HCT116 (cell line): Measurements from ENCODE around the gene C2orf78. TPM values are rescaled to one million over a fixed set of nuclear protein-coding genes. Genes with fewer than 3 reads are reported as not detected.

Experiments
- ATAC-seq: fragments of 200-7000 bp; cut with Tn5 transposase; 2 replicates; pipeline ENCODE4 v1.9.1; 2020; ENCODE audit warnings: mild to moderate bottlenecking, moderate library complexity
- BruUV-seq: library from RNA; stranded (reverse); fragments of 400-500 nt; replicated peaks from 2 replicates; lab custom pipeline; 2021; lab: Mats Ljungman, UMichigan
- CTCF ChIA-PET: fragments of 300-600 bp; sonication (Branson Sonifier 250); formaldehyde crosslinking; loops from one replicate; lab custom pipeline; 2021; ENCODE audit warnings: antibody characterized with exemption; lab: Charles Lee
- POLR2A ChIA-PET: fragments of 300-600, 350-600 bp; sonication (Branson Sonifier 250); formaldehyde crosslinking; loops from one replicate; lab custom pipeline; 2021; ENCODE audit warnings: antibody characterized with exemption; lab: Charles Lee
- RAD21 ChIA-PET, 2 experiments: fragments of 300-600 bp; sonication (Branson Sonifier 250); formaldehyde crosslinking; loops; one replicate each; lab custom pipeline; 2023; ENCODE audit warnings: low total read pairs in 2 of 2; ENCODE audit not compliant: uncharacterized antibody in 2 of 2, unreplicated experiment in 2 of 2, low non-redundant PET in 1 of 2; lab: Charles Lee
- DNase-seq: peaks from one replicate; pipeline ENCODE4 v3.0.0-alpha.2; 2010; ENCODE audit warnings: low read depth, low spot score
- H2AFZ ChIP-seq: fragments of 200-600 bp; shearing (Covaris generic), sonication (generic); 2 replicates; pipeline ENCODE4 v1.6.1; 2017; ENCODE audit warnings: low read depth, mixed run types, mixed read lengths, antibody characterized with exemption, low read length; ENCODE audit not compliant: poor library complexity, severe bottlenecking
- H3K27ac ChIP-seq: 2 replicates; pipeline ENCODE4 v1.5.1; 2012; ENCODE audit warnings: low read depth, low read length
- H3K27me3 ChIP-seq: fragments of 200-600 bp; sonication (generic); 2 replicates; pipeline ENCODE4 v1.6.1; 2016; ENCODE audit warnings: mixed run types, low read length, mixed read lengths; ENCODE audit not compliant: insufficient read depth
- H3K36me3 ChIP-seq, 2 experiments: fragments of 200-500 bp in 1 of 2; fragments of 200-600 bp in 1 of 2; sonication (Bioruptor generic) in 1 of 2; sonication (generic) in 1 of 2; 2 replicates each; pipeline versions ENCODE4 v1.5.1 to v1.6.1; 2014 to 2016; ENCODE audit warnings: low read length in 2 of 2, inconsistent platforms in 1 of 2, mixed read lengths in 1 of 2, mixed run types in 1 of 2; ENCODE audit not compliant: insufficient read depth in 2 of 2, control insufficient read depth in 1 of 2
- H3K4me1 ChIP-seq, 2 experiments: fragments of 200-600 bp in 1 of 2; sonication (generic) in 1 of 2; 2 replicates each; pipeline versions ENCODE4 v1.5.1 to v1.6.1; 2012 to 2017; ENCODE audit warnings: low read length in 2 of 2, inconsistent platforms in 1 of 2, mild to moderate bottlenecking in 1 of 2, mixed read lengths in 1 of 2, mixed run types in 1 of 2, moderate library complexity in 1 of 2; ENCODE audit not compliant: insufficient read depth in 2 of 2, control insufficient read depth in 1 of 2
- H3K4me2 ChIP-seq: fragments of 200-600 bp; sonication (generic); 2 replicates; pipeline ENCODE4 v1.6.1; 2017; ENCODE audit warnings: mixed run types, low read length, mixed read lengths
- H3K4me3 ChIP-seq, 2 experiments: fragments of 200-600 bp in 1 of 2; sonication (generic) in 1 of 2; replicated peaks in 1 of 2; 2 replicates each; pipeline ENCODE4 v1.5.1; 2011 to 2016; ENCODE audit warnings: low read length in 2 of 2, control low read depth in 1 of 2, low read depth in 1 of 2, mild to moderate bottlenecking in 1 of 2, mixed read lengths in 1 of 2, mixed run types in 1 of 2
- H3K79me2 ChIP-seq: fragments of 200-600 bp; sonication (generic); 2 replicates; pipeline ENCODE4 v1.6.1; 2017; ENCODE audit warnings: mild to moderate bottlenecking, mixed run types, low read length, moderate library complexity, mixed read lengths; ENCODE audit not compliant: insufficient read depth
- H3K9ac ChIP-seq: fragments of 200-600 bp; sonication (generic); 2 replicates; pipeline ENCODE4 v1.6.1; 2016; ENCODE audit warnings: low read length, mixed read lengths
- H3K9me2 ChIP-seq: fragments of 200-600 bp; sonication (generic), shearing (Covaris generic); 2 replicates; pipeline ENCODE4 v1.6.1; 2017; ENCODE audit warnings: mixed run types, mild to moderate bottlenecking, moderate library complexity; ENCODE audit not compliant: insufficient read depth
- H3K9me3 ChIP-seq, 2 experiments: fragments of 200-500 bp in 1 of 2; fragments of 200-600 bp in 1 of 2; sonication (Bioruptor generic) in 1 of 2; sonication (generic) in 1 of 2; 2 replicates each; pipeline ENCODE4 v1.6.1; 2014 to 2017; ENCODE audit warnings: low read length in 2 of 2, mixed read lengths in 2 of 2, inconsistent platforms in 1 of 2, low read depth in 1 of 2, mild to moderate bottlenecking in 1 of 2, mixed run types in 1 of 2, moderate library complexity in 1 of 2; ENCODE audit not compliant: control insufficient read depth in 1 of 2, insufficient read depth in 1 of 2
- H4K20me1 ChIP-seq: fragments of 200-600 bp; sonication (generic), shearing (Covaris generic); 2 replicates; pipeline ENCODE4 v1.6.1; 2017; ENCODE audit warnings: mixed run types, mild to moderate bottlenecking, moderate library complexity; ENCODE audit not compliant: insufficient read depth
- CEBPB ChIP-seq: IDR thresholded peaks from 2 replicates; pipeline ENCODE4 v1.6.1; 2012; ENCODE audit warnings: low read depth
- CTCF ChIP-seq, 3 experiments: fragments of 200-600 bp in 1 of 3; sonication (generic) in 1 of 3; IDR thresholded peaks in 2 of 3; conservative IDR thresholded peaks in 1 of 3; 2 replicates each; pipeline ENCODE4 v1.5.1; 2012 to 2017; ENCODE audit warnings: low read depth in 2 of 3, low read length in 2 of 3, antibody characterized with exemption in 1 of 3, borderline replicate concordance in 1 of 3, control low read depth in 1 of 3, mild to moderate bottlenecking in 1 of 3, mixed read lengths in 1 of 3, mixed run types in 1 of 3, moderate library complexity in 1 of 3; ENCODE audit not compliant: insufficient read depth in 1 of 3
- ELF1 ChIP-seq: IDR thresholded peaks from 2 replicates; pipeline ENCODE4 v1.6.1; 2012; ENCODE audit warnings: low read depth, borderline replicate concordance
- EZH2 ChIP-seq: fragments of 200-600 bp; sonication (generic); IDR thresholded peaks from 2 replicates; pipeline ENCODE4 v1.6.1; 2017; ENCODE audit warnings: antibody characterized with exemption, mixed run types
- MAX ChIP-seq: IDR thresholded peaks from 2 replicates; pipeline ENCODE4 v1.6.1; 2012
- RAD21 ChIP-seq: IDR thresholded peaks from 2 replicates; pipeline ENCODE4 v1.6.1; 2012; ENCODE audit warnings: low read depth, mild to moderate bottlenecking
- ZBTB33 ChIP-seq: IDR thresholded peaks from 2 replicates; pipeline ENCODE4 v1.6.1; 2011; ENCODE audit warnings: mild to moderate bottlenecking, low read length, moderate library complexity; ENCODE audit not compliant: insufficient replicate concordance; ENCODE audit errors: extremely low read depth
- intact Hi-C: fragments of 100-400 bp; cut with micrococcal nuclease; formaldehyde crosslinking; loops from 2 replicates; pipeline ENCODE4 v1.10.0; 2022
- total RNA-seq: library from RNA; stranded (reverse); gene quantifications from one replicate; pipeline ENCODE4 v1.2.1, GENCODE V29; 2021; ENCODE audit not compliant: unreplicated experiment

C2orf78 gene
- total RNA-seq, 1 experiment from 2014 or later: 1.5 TPM

DNA sequence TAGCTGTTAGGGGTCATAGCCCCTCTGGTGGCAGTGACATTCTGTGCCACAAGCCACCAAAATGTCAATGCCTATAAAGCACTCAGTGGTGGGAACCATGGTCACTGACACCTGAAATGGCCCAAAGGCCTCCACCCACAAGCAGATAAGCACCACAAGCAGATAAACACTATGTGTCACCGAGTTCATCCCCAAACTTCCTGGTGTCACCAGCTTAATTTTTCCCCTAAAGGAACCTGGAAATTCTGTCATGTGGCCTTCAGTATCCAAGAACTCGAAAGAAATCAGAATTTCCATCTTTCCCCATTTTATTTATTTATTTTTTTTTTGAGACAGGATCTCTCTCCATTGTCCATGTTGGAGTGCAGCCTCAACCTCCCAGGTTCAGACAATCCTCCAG lies 43.2 kb upstream of the C2orf78 start:
- POLR2A ChIA-PET: no interaction called here
- Histone ChIP-seq H2AFZ (no peak overlapping the region), H4K20me1 (no peaks in the 10 kb centered on the region), H3K9me3 (no peaks in the 10 kb centered on the region), H3K27me3 (no peaks in the 10 kb centered on the region), H3K4me3 (no peak overlapping the region)
- TF ChIP-seq MAX (no peak), EZH2 (no peak), CTCF (IDR thresholded peaks at IDR 0.05 in 2 of 3, conservative IDR thresholded peaks at IDR 0.05 in 1 of 3; ENCODE audit: borderline replicate concordance in 1 of 3, insufficient read depth in 1 of 3, low read depth in 2 of 3, low read length in 2 of 3) (no peak), RAD21 (no peak), ZBTB33 (no peak), CEBPB (no peak), ELF1 (no peak)
- TF ChIP-seq, all 23 proteins: peak for 0
- Histone ChIP-seq H3K9ac (no peak overlapping the region), H3K4me2 (no peak overlapping the region), H3K27ac (no peak overlapping the region), H3K4me1 (peaks cover 6 to 14% of the 10 kb centered on the region in 2 experiments; a peak in 3 of 4 replicates), H3K36me3 (no peaks in the 10 kb centered on the region), H3K9me2 (no peaks in the 10 kb centered on the region), H3K79me2 (peaks cover 13% of the 10 kb centered on the region)
- DNase-seq: no peak
- ATAC-seq: no peak
- BruUV-seq: no TSS peak
- intact Hi-C loops: no loop called here
- CTCF ChIA-PET: no interaction called here
- RAD21 ChIA-PET: no interaction called here
